Heart left ventricle (tissue), 16 donors: ENCODE results near the gene HS3ST5. TPM values are rescaled to one million over a fixed set of nuclear protein-coding genes. Genes with fewer than 3 reads are reported as not detected.

Experiments
- ATAC-seq, 4 donors: fragments of 200-7000 bp; cut with Tn5 transposase; one replicate each; pipeline ENCODE4 v1.9.1; 2020 to 2022; ENCODE audit warnings: moderate library complexity in 4 of 4, mild to moderate bottlenecking in 3 of 4, moderate number of reproducible peaks in 1 of 4
- DNase-seq, 5 donors: peaks; one replicate each; pipeline ENCODE4 v3.0.0-alpha.2; 2020
- H3K27ac ChIP-seq, 12 donors: fragments of 200-600 bp; sonication (generic) in 4 of 12; one replicate each; pipeline versions ENCODE4 v1.5.0 to v1.8.0; 2016 to 2022; ENCODE audit warnings: mild to moderate bottlenecking in 2 of 12
- H3K27me3 ChIP-seq, 9 donors: fragments of 200-600 bp; sonication (generic) in 2 of 9; one replicate each; pipeline versions ENCODE4 v1.5.1 to v1.8.0; 2016 to 2022; ENCODE audit warnings: mild to moderate bottlenecking in 3 of 9
- H3K36me3 ChIP-seq, 9 donors: fragments of 200-600 bp; sonication (generic) in 2 of 9; one replicate each; pipeline versions ENCODE4 v1.5.0 to v1.8.0; 2018 to 2022; ENCODE audit warnings: mild to moderate bottlenecking in 2 of 9
- H3K4me1 ChIP-seq, 12 donors: fragments of 200-600 bp; sonication (generic) in 4 of 12; one replicate each; pipeline versions ENCODE4 v1.5.0 to v1.8.0; 2016 to 2022; ENCODE audit warnings: mild to moderate bottlenecking in 3 of 12
- H3K4me3 ChIP-seq, 12 donors: fragments of 200-600 bp; sonication (generic) in 4 of 12; one replicate each; pipeline versions ENCODE4 v1.5.0 to v1.8.0; 2017 to 2022; ENCODE audit warnings: mild to moderate bottlenecking in 9 of 12, moderate library complexity in 4 of 12
- H3K9me3 ChIP-seq, 12 donors: fragments of 200-600 bp; sonication (generic) in 4 of 12; one replicate each; pipeline versions ENCODE4 v1.5.0 to v1.8.0; 2016 to 2022; ENCODE audit warnings: mild to moderate bottlenecking in 1 of 12
- CTCF ChIP-seq, 12 donors: fragments of 200-600 bp; sonication (generic) in 4 of 12; IDR thresholded peaks; one replicate each; pipeline versions ENCODE4 v1.5.0 to v1.8.0; 2018 to 2022; ENCODE audit warnings: antibody characterized with exemption in 12 of 12, mild to moderate bottlenecking in 5 of 12
- POLR2A ChIP-seq, 2 donors: fragments of 450-650 bp; IDR thresholded peaks; one replicate each; pipeline ENCODE4 v1.6.1; 2017; ENCODE audit warnings: antibody characterized with exemption in 2 of 2, mild to moderate bottlenecking in 2 of 2, moderate library complexity in 2 of 2
- WGBS, 4 donors: extraction: QIAGEN DNeasy Blood & Tissue Kit in 2 of 4; methylation state at CpG; one replicate each; pipeline versions ENCODE4 v1.1.5 to v1.1.7; 2013 to 2018; 5-methylcytosine and 5-hydroxymethylcytosine counted together
- intact Hi-C, 10 donors: fragments of 100-400 bp; cut with DNase I; formaldehyde crosslinking; loops; one replicate each; pipeline versions ENCODE4 v1.11.1 to v1.14.2; 2022
- polyA plus RNA-seq, 2 donors: library from polyadenylated mRNA; stranded (reverse); fragments of 200-250 nt; gene quantifications; one replicate each; pipeline ENCODE4 v1.2.3, GENCODE V29; 2013
- total RNA-seq, 9 donors: library from RNA; depleted of rRNA in 2 of 9; stranded (reverse); fragments of >200 nt in 2 of 9; fragmentation: NEBNext Ultra II Directional in 3 of 9; extraction: Animal tissue kit (Norgen Biotek cat#: 25700) in 3 of 9; gene quantifications; one replicate each; pipeline versions ENCODE4 v1.1.0 to v1.2.4, GENCODE V29; 2016 to 2023
- donor health status: ischemic (EF 13 %, LVEDD 7.1; RV severe dilation, severe dysfunction).
- donor health status: healthy with polysubstance abuse.
- donor health status: DM: no; HTN: yes; CAD: no.
- donor health status: DM: no; HTN: no; CAD: no.
- donor health status: ischemic (EF 25% LVEDD 6.9; RV normal size, moderate dysfunction).
- donor health status: ischemic (EF 25% LVEDD 5.7; RV mildly dilated, moderate dysfunction).
- donor health status: healthy.
- donor health status: DM: yes; HTN: yes; CAD: no.
- donor health status: ischemic (EF 35%, LVEDD 5.7; RV mildly dilated, moderate dysfunction).
- donor health status: nonischemic (EF 11% LVEDD 7.7; RV severe dilation, severe dysfunction).
- donor health status: DM: yes; HTN: yes; CAD: no.
- donor health status: PGD.
- donor health status: ischemic (EF 29% LVEDD 5.4; RV normal size, mild dysfunction).
- donor health status: nonischemic (EF 23%, LVEDD 6.1; RV moderate dilation, normal function).

Gene HS3ST5
- total and polyA plus RNA-seq, 11 donors = not detected

GRCh38 chr6:114171473-114171872 is 171.3 kb downstream of the HS3ST5 start:
- no peak overlapping the region for H3K27ac ChIP-seq
- intact Hi-C loops = no loop called here
- WGBS, 4 donors = 94 to 99% (median 97%) methylated on average over 4 of the region's 4 CpGs
- no peaks in the 10 kb centered on the region for H3K9me3 ChIP-seq
- no peaks in the 10 kb centered on the region for H3K4me1 ChIP-seq
- ATAC-seq (no peak), DNase-seq (no peak)
- H3K27me3 ChIP-seq = peaks cover 0 to 14% (median 0%) of the 10 kb centered on the region in 9 donors
- no peaks in the 10 kb centered on the region for H3K36me3 ChIP-seq
- no peak for TF ChIP-seq CTCF (IDR thresholded peaks at IDR 0.05)
- no peak for TF ChIP-seq POLR2A (IDR thresholded peaks at IDR 0.05)
- H3K4me3 ChIP-seq = no peak overlapping the region

GRCh38 chr6:114170958-114171387 is 171.8 kb downstream of the HS3ST5 start:
- no peak for TF ChIP-seq CTCF (IDR thresholded peaks at IDR 0.05)
- no peak for TF ChIP-seq POLR2A (IDR thresholded peaks at IDR 0.05)
- Histone ChIP-seq H3K27ac (no peak overlapping the region), H3K27me3 (peaks cover 0 to 14% (median 0%) of the 10 kb centered on the region in 9 donors), H3K9me3 (no peaks in the 10 kb centered on the region), H3K36me3 (no peaks in the 10 kb centered on the region), H3K4me1 (no peaks in the 10 kb centered on the region), H3K4me3 (no peak overlapping the region)
- ATAC-seq (no peak), DNase-seq (no peak)
- intact Hi-C loops = no loop called here
- 82 to 87% (median 84%) methylated on average over 1 of the region's 1 CpG for WGBS, 4 donors

- TF ChIP-seq CTCF (IDR thresholded peaks at IDR 0.05) (no peak), POLR2A (IDR thresholded peaks at IDR 0.05) (no peak)
- intact Hi-C loops = no loop called here
- peaks cover 0 to 14% (median 0%) of the 10 kb centered on the region in 9 donors for H3K27me3 ChIP-seq
- H3K4me3 ChIP-seq = no peak overlapping the region
- 60 to 70% (median 68%) methylated on average over 3 of the region's 3 CpGs for WGBS, 4 donors
- H3K36me3 ChIP-seq = no peaks in the 10 kb centered on the region
- no peaks in the 10 kb centered on the region for H3K4me1 ChIP-seq
- H3K27ac ChIP-seq = no peak overlapping the region
- no peak for ATAC-seq
- H3K9me3 ChIP-seq = no peaks in the 10 kb centered on the region
- DNase-seq = no peak
Observed at GRCh38 chr6:114170372-114170771, 172.5 kb downstream of the HS3ST5 start.

- H3K27me3 ChIP-seq = peaks cover 0 to 14% (median 0%) of the 10 kb centered on the region in 9 donors
- no peak overlapping the region for H3K27ac ChIP-seq
- ATAC-seq = no peak
- H3K36me3 ChIP-seq = no peaks in the 10 kb centered on the region
- H3K4me3 ChIP-seq = no peak overlapping the region
- no peaks in the 10 kb centered on the region for H3K4me1 ChIP-seq
- DNase-seq = no peak
- TF ChIP-seq CTCF (IDR thresholded peaks at IDR 0.05) (peak in 1 of 12 donors; percentile 5), POLR2A (IDR thresholded peaks at IDR 0.05) (no peak)
- H3K9me3 ChIP-seq = no peaks in the 10 kb centered on the region
- intact Hi-C loops = no loop called here
Observed at GRCh38 chr6:114169763-114170162, 173.1 kb downstream of the HS3ST5 start.
